Measurements from ENCODE around the gene ITPKC.

DNA sequence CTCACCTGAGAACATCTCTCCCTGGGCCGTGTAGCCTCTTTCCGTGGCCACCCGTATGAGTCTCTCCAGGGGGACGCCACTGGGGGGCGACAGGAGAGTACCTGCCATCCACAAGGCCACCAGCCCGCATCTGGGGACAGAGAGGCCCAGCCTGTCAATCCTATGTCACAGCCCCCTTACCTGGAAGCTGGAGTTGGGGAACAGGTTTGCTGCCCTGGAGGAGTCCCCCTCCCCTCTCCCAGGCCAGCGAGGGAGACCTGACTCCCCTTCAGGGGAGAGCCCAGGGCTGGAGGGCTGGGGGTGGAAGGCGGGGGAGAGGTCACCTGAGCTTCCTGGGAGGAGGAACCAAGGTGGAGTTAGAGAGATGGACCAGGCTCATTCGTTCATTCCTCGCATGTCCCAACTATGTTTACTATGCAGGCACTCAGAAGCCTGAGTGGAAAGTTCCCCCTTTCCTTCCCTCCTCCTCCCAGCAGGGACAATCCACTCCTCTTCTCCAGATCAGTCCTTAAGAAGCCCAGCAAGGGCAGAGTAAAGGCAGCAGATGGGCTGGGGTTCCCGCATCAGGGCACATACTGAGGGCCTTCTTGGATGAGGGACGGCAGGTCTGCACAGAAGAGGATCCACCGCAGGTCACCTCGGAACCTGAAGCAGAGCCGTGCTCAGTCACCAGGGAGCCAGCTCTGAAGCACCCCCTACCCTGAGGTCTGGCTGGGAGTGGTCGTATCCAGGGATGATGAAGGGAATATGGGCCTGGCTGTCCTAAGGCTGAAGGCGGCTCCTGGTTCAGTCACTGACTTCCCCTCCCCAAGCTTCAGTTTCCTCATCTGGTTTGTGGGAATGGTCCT is 27.9 kb downstream of the ITPKC start:
- TF ChIP-seq POLR2AphosphoS5 (IDR thresholded peaks at IDR 0.05) (no peak), CTCF (IDR thresholded peaks at IDR 0.05) (no peak)
